Heart left ventricle (tissue), 13 donors: ENCODE measurements around the gene HS3ST3B1.

Experiments
- CTCF ChIP-seq, 12 donors: fragments of 200-600 bp; sonication (generic) in 4 of 12; IDR thresholded peaks; one replicate each; pipeline versions ENCODE4 v1.5.0 to v1.8.0; 2018 to 2022; ENCODE audit warnings: antibody characterized with exemption in 12 of 12, mild to moderate bottlenecking in 5 of 12
- POLR2A ChIP-seq, 2 donors: fragments of 450-650 bp; IDR thresholded peaks; one replicate each; pipeline ENCODE4 v1.6.1; 2017; ENCODE audit warnings: antibody characterized with exemption in 2 of 2, mild to moderate bottlenecking in 2 of 2, moderate library complexity in 2 of 2
- donor health status: ischemic (EF 13 %, LVEDD 7.1; RV severe dilation, severe dysfunction).
- donor health status: DM: no; HTN: yes; CAD: no.
- donor health status: DM: no; HTN: no; CAD: no.
- donor health status: ischemic (EF 25% LVEDD 6.9; RV normal size, moderate dysfunction).
- donor health status: ischemic (EF 25% LVEDD 5.7; RV mildly dilated, moderate dysfunction).
- donor health status: ischemic (EF 35%, LVEDD 5.7; RV mildly dilated, moderate dysfunction).
- donor health status: nonischemic (EF 11% LVEDD 7.7; RV severe dilation, severe dysfunction).
- donor health status: DM: yes; HTN: yes; CAD: no.
- donor health status: PGD.
- donor health status: ischemic (EF 29% LVEDD 5.4; RV normal size, mild dysfunction).
- donor health status: nonischemic (EF 23%, LVEDD 6.1; RV moderate dilation, normal function).

GRCh38 chr17:14395255-14395654, 94.4 kb downstream of the HS3ST3B1 start:
- no peak for TF ChIP-seq POLR2A (IDR thresholded peaks at IDR 0.05)
- TF ChIP-seq CTCF (IDR thresholded peaks at IDR 0.05) = no peak
